ENCODE data around the gene TSPAN32.

DNA sequence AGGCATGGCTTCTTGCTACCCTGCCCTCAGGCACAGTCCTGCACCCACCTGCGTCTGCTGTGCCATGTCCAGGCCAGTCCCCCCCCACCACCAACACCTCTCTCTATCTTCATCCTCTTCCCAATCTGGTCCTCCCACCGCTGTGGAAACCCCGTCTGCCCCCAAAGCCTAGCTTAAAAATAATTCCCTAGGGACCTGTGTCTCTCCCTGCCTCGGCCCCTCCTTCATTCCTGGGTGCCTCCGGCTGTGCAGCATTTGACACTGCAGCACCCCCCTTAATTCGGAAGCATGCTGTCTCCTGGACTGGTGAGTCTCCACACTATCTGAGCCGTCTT is 28.9 kb upstream of the TSPAN32 start:
- no peak for TF ChIP-seq EZH2 (IDR thresholded peaks at IDR 0.05; ENCODE audit: low read length, missing control alignments)
- no peak for TF ChIP-seq CTCF (conservative IDR thresholded peaks at IDR 0.05 in 1 of 2, IDR thresholded peaks at IDR 0.05 in 1 of 2; ENCODE audit: low read depth in 1 of 2, low read length in 2 of 2)

All from fibroblast of lung (primary cell).